Stomach (tissue), 4 donors: ENCODE measurements around the gene ANP32E.

Experiments used
- EP300 ChIP-seq: sonication (generic); formaldehyde crosslinking; IDR thresholded peaks from one replicate; pipeline ENCODE4 v1.6.1; 2017; ENCODE audit warnings: antibody characterized with exemption
- POLR2A ChIP-seq, 4 donors: fragments of 450-650 bp; IDR thresholded peaks; one replicate each; pipeline ENCODE4 v1.6.1; 2016; ENCODE audit warnings: antibody characterized with exemption in 4 of 4, control low read depth in 2 of 4, mild to moderate bottlenecking in 1 of 4, moderate library complexity in 1 of 4
- POLR2AphosphoS5 ChIP-seq, 3 donors: sonication (generic); formaldehyde crosslinking; IDR thresholded peaks; one replicate each; pipeline ENCODE4 v1.6.1; 2016; ENCODE audit warnings: antibody characterized with exemption in 3 of 3
- TF ChIP-seq, protein P1 (sequence below), 7 experiments: fragments of 450-650 bp in 4 of 7; fragments of 200-600 bp in 3 of 7; sonication (generic) in 3 of 7; IDR thresholded peaks; one replicate each; pipeline ENCODE4 v1.5.1; 2016 to 2019; ENCODE audit warnings: antibody characterized with exemption in 7 of 7, control low read depth in 2 of 7, mild to moderate bottlenecking in 1 of 7

GRCh38 chr1:150226486-150226885, 9.4 kb downstream of the ANP32E start:
- TF ChIP-seq, protein P1, sequence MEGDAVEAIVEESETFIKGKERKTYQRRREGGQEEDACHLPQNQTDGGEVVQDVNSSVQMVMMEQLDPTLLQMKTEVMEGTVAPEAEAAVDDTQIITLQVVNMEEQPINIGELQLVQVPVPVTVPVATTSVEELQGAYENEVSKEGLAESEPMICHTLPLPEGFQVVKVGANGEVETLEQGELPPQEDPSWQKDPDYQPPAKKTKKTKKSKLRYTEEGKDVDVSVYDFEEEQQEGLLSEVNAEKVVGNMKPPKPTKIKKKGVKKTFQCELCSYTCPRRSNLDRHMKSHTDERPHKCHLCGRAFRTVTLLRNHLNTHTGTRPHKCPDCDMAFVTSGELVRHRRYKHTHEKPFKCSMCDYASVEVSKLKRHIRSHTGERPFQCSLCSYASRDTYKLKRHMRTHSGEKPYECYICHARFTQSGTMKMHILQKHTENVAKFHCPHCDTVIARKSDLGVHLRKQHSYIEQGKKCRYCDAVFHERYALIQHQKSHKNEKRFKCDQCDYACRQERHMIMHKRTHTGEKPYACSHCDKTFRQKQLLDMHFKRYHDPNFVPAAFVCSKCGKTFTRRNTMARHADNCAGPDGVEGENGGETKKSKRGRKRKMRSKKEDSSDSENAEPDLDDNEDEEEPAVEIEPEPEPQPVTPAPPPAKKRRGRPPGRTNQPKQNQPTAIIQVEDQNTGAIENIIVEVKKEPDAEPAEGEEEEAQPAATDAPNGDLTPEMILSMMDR (IDR thresholded peaks at IDR 0.05) = no peak
- TF ChIP-seq POLR2AphosphoS5 (IDR thresholded peaks at IDR 0.05) (no peak), POLR2A (IDR thresholded peaks at IDR 0.05) (no peak), EP300 (no peak)
